K562 (cell line): ENCODE measurements around the gene VSIG10. TPM values are rescaled to one million over a fixed set of nuclear protein-coding genes. Genes with fewer than 3 reads are reported as not detected.

Experiments used
- ATAC-seq: fragments of 200-7000 bp; cut with Tn5 transposase; 3 replicates; pipeline ENCODE4 v1.9.1; 2020; ENCODE audit warnings: moderate library complexity
- BruUV-seq: library from RNA; stranded (reverse); fragments of 400-500 nt; replicated peaks from 2 replicates; lab custom pipeline; 2021; lab: Mats Ljungman, UMichigan
- CTCF ChIA-PET: fragments of 300-600 bp; formaldehyde crosslinking; extraction: SDS; loops from one replicate; lab custom pipeline; 2021; ENCODE audit warnings: low intra/inter-chr PET ratio; lab: Yijun Ruan, JAX
- POLR2A ChIA-PET: fragments of 300-600, 350-650 bp; sonication (Branson Sonifier 250); formaldehyde crosslinking; extraction: SDS; loops from one replicate; lab custom pipeline; 2021; ENCODE audit warnings: antibody characterized with exemption, inconsistent platforms; lab: Yijun Ruan, JAX
- DNase-seq, 4 experiments: peaks; one replicate each; pipeline versions ENCODE4 v3.0.0 to v3.0.0-alpha.2; 2011 to 2018; ENCODE audit warnings: low spot score in 3 of 4, mixed read lengths in 3 of 4; ENCODE audit errors: extremely low read depth in 1 of 4
- FAIRE-seq: peaks from 2 replicates; lab custom pipeline; 2011; peaks lifted over from hg19 to GRCh38; lab: Jason Lieb, UNC
- H2AFZ ChIP-seq: 2 replicates; pipeline ENCODE4 v1.6.0; 2011; ENCODE audit warnings: low read depth, low read length, control low read depth, inconsistent platforms
- H3K27ac ChIP-seq: fragments of 200-600 bp; 3 replicates; pipeline ENCODE4 v1.8.0; 2011; ENCODE audit warnings: low read depth, mild to moderate bottlenecking, control low read depth, inconsistent platforms, low read length, moderate library complexity, mixed read lengths; ENCODE audit errors: extremely low read depth
- H3K27me3 ChIP-seq, 2 experiments: fragments of 300-600 bp in 1 of 2; 2 replicates in 1 of 2; 3 replicates in 1 of 2; pipeline versions ENCODE4 v1.6.0 to v1.8.0; 2011; ENCODE audit warnings: inconsistent platforms in 2 of 2, low read length in 2 of 2, mild to moderate bottlenecking in 1 of 2, mixed read lengths in 1 of 2, moderate library complexity in 1 of 2; ENCODE audit not compliant: control insufficient read depth in 2 of 2, insufficient read depth in 2 of 2
- H3K36me3 ChIP-seq: fragments of 300-600 bp; 3 replicates; pipeline ENCODE4 v1.8.0; 2011; ENCODE audit warnings: mild to moderate bottlenecking, low read length, inconsistent platforms; ENCODE audit not compliant: control insufficient read depth, insufficient read depth
- H3K4me1 ChIP-seq, 2 experiments: fragments of 200-600 bp in 1 of 2; replicated peaks in 1 of 2; 2 replicates in 1 of 2; 3 replicates in 1 of 2; pipeline versions ENCODE4 v1.5.1 to v1.8.0; 2011; ENCODE audit warnings: inconsistent platforms in 2 of 2, low read length in 2 of 2, mild to moderate bottlenecking in 1 of 2, mixed read lengths in 1 of 2, moderate library complexity in 1 of 2; ENCODE audit not compliant: control insufficient read depth in 2 of 2, insufficient read depth in 2 of 2
- H3K4me2 ChIP-seq: 2 replicates; pipeline ENCODE4 v1.6.1; 2011; ENCODE audit warnings: low read length, control low read depth, inconsistent platforms, mixed read lengths; ENCODE audit not compliant: insufficient read depth
- H3K4me3 ChIP-seq: fragments of 200-600 bp; sonication (generic), shearing (Covaris generic); 2 replicates; pipeline ENCODE4 v1.5.1; 2016; ENCODE audit warnings: control low read depth, inconsistent platforms
- H3K79me2 ChIP-seq: fragments of 200-600 bp; 3 replicates; pipeline ENCODE4 v1.8.0; 2011; ENCODE audit warnings: low read length, inconsistent platforms; ENCODE audit not compliant: control insufficient read depth, insufficient read depth
- H3K9ac ChIP-seq, 2 experiments: 2 replicates each; pipeline versions ENCODE4 v1.6.0 to v1.6.1; 2011; ENCODE audit warnings: low read depth in 2 of 2, low read length in 2 of 2, control low read depth in 1 of 2, inconsistent platforms in 1 of 2, mild to moderate bottlenecking in 1 of 2, mixed read lengths in 1 of 2; ENCODE audit not compliant: insufficient read depth in 1 of 2
- H3K9me1 ChIP-seq: one replicate; pipeline ENCODE4 v1.6.0; 2011; ENCODE audit warnings: inconsistent platforms, mild to moderate bottlenecking, low read length, moderate library complexity; ENCODE audit not compliant: control insufficient read depth, insufficient read depth
- H3K9me3 ChIP-seq: replicated peaks from 2 replicates; pipeline ENCODE4 v1.5.1; 2011; ENCODE audit warnings: low read depth, low read length, inconsistent platforms; ENCODE audit not compliant: control insufficient read depth, insufficient read depth
- H4K20me1 ChIP-seq: replicated peaks from 2 replicates; pipeline ENCODE4 v1.6.1; 2011; ENCODE audit warnings: low read length, inconsistent platforms, mixed read lengths; ENCODE audit not compliant: control insufficient read depth, insufficient read depth
- ELF2 ChIP-seq: fragments of 250-450 bp; sonication (Bioruptor Pico); IDR thresholded peaks from 2 replicates; pipeline ENCODE4 v1.5.0; 2021; ENCODE audit warnings: mild to moderate bottlenecking
- FOXA3 ChIP-seq, 2 experiments: fragments of 450-650 bp in 1 of 2; sonication (generic) in 1 of 2; formaldehyde crosslinking; IDR thresholded peaks in 1 of 2; conservative IDR thresholded peaks in 1 of 2; 2 replicates each; pipeline versions ENCODE4 v1.4.0 to v1.8.0; 2020 to 2022; ENCODE audit warnings: mild to moderate bottlenecking in 2 of 2, missing genetic modification reagents in 1 of 2
- HMGN3 ChIP-seq: IDR thresholded peaks from 2 replicates; pipeline ENCODE4 v1.6.1; 2011; ENCODE audit warnings: borderline replicate concordance, low read depth, mild to moderate bottlenecking, mixed read lengths, low read length; ENCODE audit not compliant: insufficient read length; ENCODE audit errors: extremely low read depth
- KLF6 ChIP-seq: fragments of 250-450 bp; sonication (Bioruptor Pico); IDR thresholded peaks from 2 replicates; pipeline ENCODE4 v1.4.0; 2020; ENCODE audit warnings: mild to moderate bottlenecking, moderate library complexity, borderline replicate concordance
- NELFE ChIP-seq: IDR thresholded peaks from 2 replicates; pipeline ENCODE4 v1.6.1; 2011; ENCODE audit warnings: mild to moderate bottlenecking; ENCODE audit not compliant: insufficient read depth, insufficient read length
- NR1H2 ChIP-seq: sonication (generic); formaldehyde crosslinking; IDR thresholded peaks from 2 replicates; pipeline ENCODE4 v1.4.0; 2020; ENCODE audit warnings: mild to moderate bottlenecking, missing genetic modification reagents
- PKNOX1 ChIP-seq: fragments of 450-650 bp; IDR thresholded peaks from 2 replicates; pipeline ENCODE4 v1.6.1; 2016
- WHSC1 ChIP-seq: IDR thresholded peaks from one replicate; pipeline ENCODE4 v1.6.1; 2012; ENCODE audit warnings: low read length, control low read depth, inconsistent platforms
- ZFX ChIP-seq: sonication (generic); formaldehyde crosslinking; IDR thresholded peaks from 2 replicates; pipeline ENCODE4 v1.8.0; 2022; ENCODE audit warnings: mild to moderate bottlenecking, missing genetic modification reagents, moderate library complexity
- ZNF232 ChIP-seq: sonication (generic); formaldehyde crosslinking; IDR thresholded peaks from 2 replicates; pipeline ENCODE4 v1.8.0; 2022; ENCODE audit warnings: mild to moderate bottlenecking, missing genetic modification reagents
- ZNF780A ChIP-seq: fragments of 250-450 bp; sonication (Bioruptor Pico); IDR thresholded peaks from 2 replicates; pipeline ENCODE4 v1.5.0; 2021; ENCODE audit warnings: mild to moderate bottlenecking
- WGBS: fragments of 100-300 bp; shearing (Covaris generic); methylation state at CpG from one replicate; pipeline ENCODE4 v1.1.6; 2016; ENCODE audit warnings: low coverage, mixed read lengths; ENCODE audit not compliant: insufficient coverage; ENCODE audit errors: missing lambda C conversion rate; 5-methylcytosine and 5-hydroxymethylcytosine counted together
- in situ Hi-C: fragments of 300-500 bp; cut with MboI; formaldehyde crosslinking; loops from 4 replicates; pipeline ENCODE4 v1.15.0; 2018; ENCODE audit warnings: inconsistent platforms, mixed read lengths
- intact Hi-C: fragments of 100-400 bp; cut with micrococcal nuclease; formaldehyde crosslinking; loops from 2 replicates; pipeline ENCODE4 v1.14.2; 2022
- polyA plus RNA-seq, 8 experiments: library from polyadenylated mRNA; depleted of rRNA in 4 of 8; stranded (reverse) in 5 of 8; unstranded in 3 of 8; fragments of >200 nt; fragmentation: Nextera tagmentation in 2 of 8; fragmentation: Illumina TruSeq in 1 of 8; extraction: Ambion mirVana in 2 of 8; extraction: Trizol in 1 of 8; gene quantifications; 2 replicates each; pipeline versions ENCODE4 v1.2.1 to v1.2.3, GENCODE V29; 2011 to 2014; ENCODE audit warnings: inconsistent platforms in 1 of 8, missing spikeins in 1 of 8
- total RNA-seq, 7 experiments: library from RNA; depleted of rRNA in 6 of 7; stranded (reverse); fragments of >200 nt in 6 of 7; fragmentation: Illumina TruSeq in 2 of 7; extraction: Trizol in 2 of 7; gene quantifications; 2 replicates each; pipeline versions ENCODE4 v1.2.1 to v1.2.3, GENCODE V29; 2011 to 2021; ENCODE audit warnings: low replicate concordance in 1 of 7

The VSIG10 gene
- total and polyA plus RNA-seq, 9 of the 15 experiments (the other 6 are each of a cell fraction or from before 2014, with no cell fraction given), result 4.1 to 8.8 (median 4.7) TPM

GRCh38 chr12:118023301-118023860 lies 80.4 kb downstream of the VSIG10 start (continued):
- TF ChIP-seq NELFE (no peak), PKNOX1 (no peak), ZNF780A (CRISPR knock-in tag) (no peak), NR1H2 (CRISPR knock-in tag) (no peak)
- TF ChIP-seq, all 486 proteins: peak for 0

GRCh38 chr12:118022728-118023109 lies 81.1 kb downstream of the VSIG10 start:
- CTCF ChIA-PET, result no interaction called here
- no peak overlapping the region for H2AFZ ChIP-seq
- no peaks in the 10 kb centered on the region for H3K27me3 ChIP-seq
- DNase-seq (no peak), ATAC-seq (no peak), FAIRE-seq (no peak)
- POLR2A ChIA-PET, result interaction anchor here (0.9 to 1.0 kb wide), 3 partner anchors 8 to 14 kb away, joined by 3 to 5 read pairs (median 3); no protein-coding TSS in a partner anchor
- 85% methylated on average over 3 of the region's 3 CpGs for WGBS
- no peaks in the 10 kb centered on the region for H3K9me3 ChIP-seq
- peaks cover 92% of the 10 kb centered on the region for H3K36me3 ChIP-seq
- no peak overlapping the region for H3K27ac ChIP-seq
- no peak overlapping the region for H3K9ac ChIP-seq
- H3K4me3 ChIP-seq, result no peak overlapping the region
- no peak for TF ChIP-seq HMGN3
- no peak for TF ChIP-seq ELF2 (CRISPR knock-in tag)
- TF ChIP-seq ZFX, result no peak
- no peak for TF ChIP-seq ZNF232 (CRISPR knock-in tag)
- no peak for TF ChIP-seq KLF6
- TF ChIP-seq FOXA3 (CRISPR knock-in tag; conservative IDR thresholded peaks at IDR 0.05 in 1 of 2, IDR thresholded peaks at IDR 0.05 in 1 of 2), result no peak
- no peak for TF ChIP-seq WHSC1
- H3K9me1 ChIP-seq, result peaks cover 3% of the 10 kb centered on the region
- no TSS peak for BruUV-seq
- no peak overlapping the region for H3K4me2 ChIP-seq
- in situ Hi-C loops (no loop called here), intact Hi-C loops (no loop called here)
- H4K20me1 ChIP-seq, result no peaks in the 10 kb centered on the region
- peaks cover 0 to 15% of the 10 kb centered on the region in 2 experiments; a peak in 2 of 5 replicates for H3K4me1 ChIP-seq
- peaks cover 30% of the 10 kb centered on the region for H3K79me2 ChIP-seq
